ENCODE data around the gene DNAH14. TPM values are rescaled to one million over a fixed set of nuclear protein-coding genes. Genes with fewer than 3 reads are reported as not detected.
"Not testable (repeated sequence)": the region's sequence is repeated elsewhere in the genome, so short reads cannot be mapped to it uniquely, and the experiment has no call there.

DNAH14 gene
- total RNA-seq, 1 donor from 2014 or later, result 21.6 TPM

DNA sequence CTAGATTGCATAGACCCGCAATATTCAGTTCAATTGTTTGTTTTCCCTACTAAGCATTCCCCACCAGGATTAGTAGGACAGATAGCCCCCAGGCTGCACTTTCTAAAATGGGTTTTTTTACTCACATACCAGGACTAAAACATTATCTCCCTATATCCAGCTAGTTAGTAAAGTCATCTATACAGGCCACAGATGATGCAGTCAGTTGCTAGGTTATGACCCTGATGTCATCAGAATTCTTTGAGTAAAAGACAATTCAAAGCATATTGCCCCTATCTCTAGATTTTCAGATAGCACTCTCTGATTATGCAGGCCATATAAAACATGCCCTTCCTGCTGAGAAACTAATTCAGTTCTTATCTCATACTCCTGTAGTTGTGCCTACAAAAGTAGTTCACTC lies 294.8 kb downstream of the DNAH14 start:
- Mint-ChIP-seq H3K4me3 (ENCODE audit: unreplicated experiment) (no peak overlapping the region), H3K4me1 (ENCODE audit: unreplicated experiment) (no peaks in the 10 kb centered on the region), H3K36me3 (ENCODE audit: low read depth, unreplicated experiment) (peaks cover 3% of the 10 kb centered on the region), H3K27ac (ENCODE audit: unreplicated experiment) (no peak overlapping the region), H3K9me3 (ENCODE audit: unreplicated experiment) (no peaks in the 10 kb centered on the region), H3K27me3 (ENCODE audit: unreplicated experiment) (no peaks in the 10 kb centered on the region)
- DNase-seq (ENCODE audit: low spot score), result no peak
- TF ChIP-seq, protein P1, sequence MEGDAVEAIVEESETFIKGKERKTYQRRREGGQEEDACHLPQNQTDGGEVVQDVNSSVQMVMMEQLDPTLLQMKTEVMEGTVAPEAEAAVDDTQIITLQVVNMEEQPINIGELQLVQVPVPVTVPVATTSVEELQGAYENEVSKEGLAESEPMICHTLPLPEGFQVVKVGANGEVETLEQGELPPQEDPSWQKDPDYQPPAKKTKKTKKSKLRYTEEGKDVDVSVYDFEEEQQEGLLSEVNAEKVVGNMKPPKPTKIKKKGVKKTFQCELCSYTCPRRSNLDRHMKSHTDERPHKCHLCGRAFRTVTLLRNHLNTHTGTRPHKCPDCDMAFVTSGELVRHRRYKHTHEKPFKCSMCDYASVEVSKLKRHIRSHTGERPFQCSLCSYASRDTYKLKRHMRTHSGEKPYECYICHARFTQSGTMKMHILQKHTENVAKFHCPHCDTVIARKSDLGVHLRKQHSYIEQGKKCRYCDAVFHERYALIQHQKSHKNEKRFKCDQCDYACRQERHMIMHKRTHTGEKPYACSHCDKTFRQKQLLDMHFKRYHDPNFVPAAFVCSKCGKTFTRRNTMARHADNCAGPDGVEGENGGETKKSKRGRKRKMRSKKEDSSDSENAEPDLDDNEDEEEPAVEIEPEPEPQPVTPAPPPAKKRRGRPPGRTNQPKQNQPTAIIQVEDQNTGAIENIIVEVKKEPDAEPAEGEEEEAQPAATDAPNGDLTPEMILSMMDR (IDR thresholded peaks at IDR 0.05; ENCODE audit: unreplicated experiment), result no peak

DNA sequence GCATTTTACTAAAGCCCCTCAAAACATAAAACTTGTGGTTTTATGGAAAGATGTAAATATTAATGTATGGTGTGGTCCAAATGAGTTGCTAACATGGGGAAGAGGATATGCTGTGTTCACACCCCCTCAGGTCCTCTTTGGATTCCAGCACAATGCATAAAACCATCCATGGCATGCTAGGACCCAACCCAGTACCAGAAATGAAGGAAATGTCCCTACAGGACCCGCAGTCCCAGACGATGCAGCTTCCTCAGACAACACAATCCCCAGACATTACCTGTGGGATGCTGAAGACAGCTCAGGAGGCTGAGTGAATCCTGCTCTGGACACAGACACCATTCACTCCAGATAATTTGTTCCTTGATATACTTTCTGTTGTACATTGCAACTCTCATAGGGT lies 296.2 kb downstream of the DNAH14 start:
- TF ChIP-seq, protein P1 (IDR thresholded peaks at IDR 0.05; ENCODE audit: unreplicated experiment), result no peak
- H3K27me3 Mint-ChIP-seq (ENCODE audit: unreplicated experiment), result no peaks in the 10 kb centered on the region
- no peak overlapping the region for H3K4me3 Mint-ChIP-seq (ENCODE audit: unreplicated experiment)
- no peaks in the 10 kb centered on the region for H3K4me1 Mint-ChIP-seq (ENCODE audit: unreplicated experiment)
- H3K36me3 Mint-ChIP-seq (ENCODE audit: low read depth, unreplicated experiment), result peaks cover 3% of the 10 kb centered on the region
- H3K27ac Mint-ChIP-seq (ENCODE audit: unreplicated experiment), result no peak overlapping the region
- no peak for DNase-seq (ENCODE audit: low spot score)
- no peaks in the 10 kb centered on the region for H3K9me3 Mint-ChIP-seq (ENCODE audit: unreplicated experiment)

DNA sequence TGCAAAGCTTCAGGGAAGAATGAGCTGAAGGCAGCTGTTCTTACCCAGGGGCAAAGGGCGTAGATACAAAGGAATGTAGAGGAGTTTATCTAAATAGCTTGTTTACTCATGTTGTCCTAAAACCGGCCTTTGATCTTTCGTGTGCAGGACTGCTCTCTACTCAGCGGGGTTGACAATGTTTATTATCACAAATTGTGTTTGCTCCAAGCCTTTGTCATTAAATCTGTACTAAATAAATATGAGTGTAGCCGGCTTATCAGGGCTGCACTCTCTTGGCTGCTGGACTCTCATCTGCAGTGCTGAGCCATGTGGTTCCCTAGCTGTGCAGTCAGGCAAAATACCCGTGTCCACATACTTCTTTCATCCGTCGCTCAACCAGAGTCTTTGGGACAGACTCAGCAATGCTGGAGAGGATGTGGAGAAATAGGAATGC lies 299.4 kb downstream of the DNAH14 start:
- H3K9me3 Mint-ChIP-seq (ENCODE audit: unreplicated experiment), result no peaks in the 10 kb centered on the region
- DNase-seq (ENCODE audit: low spot score), result no peak
- no peak overlapping the region for H3K27ac Mint-ChIP-seq (ENCODE audit: unreplicated experiment)
- TF ChIP-seq, protein P1 (IDR thresholded peaks at IDR 0.05; ENCODE audit: unreplicated experiment), result no peak
- H3K4me3 Mint-ChIP-seq (ENCODE audit: unreplicated experiment), result no peak overlapping the region
- no peaks in the 10 kb centered on the region for H3K27me3 Mint-ChIP-seq (ENCODE audit: unreplicated experiment)
- H3K36me3 Mint-ChIP-seq (ENCODE audit: low read depth, unreplicated experiment), result no peaks in the 10 kb centered on the region
- no peaks in the 10 kb centered on the region for H3K4me1 Mint-ChIP-seq (ENCODE audit: unreplicated experiment)

DNA sequence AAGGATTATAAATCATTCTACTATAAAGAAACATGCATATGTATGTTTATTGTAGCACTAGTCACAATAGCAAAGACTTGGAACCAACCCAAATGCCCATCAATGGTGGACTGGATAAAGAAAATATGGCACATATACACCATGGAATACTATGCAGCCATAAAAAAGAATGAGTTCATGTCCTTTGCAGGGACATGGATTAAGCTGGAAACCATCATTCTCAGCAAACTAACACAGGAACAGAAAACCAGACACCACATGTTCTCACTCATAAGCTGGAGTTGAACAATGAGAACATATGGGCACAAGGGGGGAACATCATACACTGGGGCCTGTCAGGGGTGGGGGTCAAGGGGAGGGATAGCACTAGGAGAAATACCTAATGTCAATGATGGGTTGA lies 300.0 kb downstream of the DNAH14 start:
- not testable (repeated sequence) for H3K27me3 Mint-ChIP-seq (ENCODE audit: unreplicated experiment); H3K27ac Mint-ChIP-seq (ENCODE audit: unreplicated experiment); H3K9me3 Mint-ChIP-seq (ENCODE audit: unreplicated experiment); DNase-seq (ENCODE audit: low spot score); H3K4me3 Mint-ChIP-seq (ENCODE audit: unreplicated experiment); H3K4me1 Mint-ChIP-seq (ENCODE audit: unreplicated experiment); H3K36me3 Mint-ChIP-seq (ENCODE audit: low read depth, unreplicated experiment)

DNA sequence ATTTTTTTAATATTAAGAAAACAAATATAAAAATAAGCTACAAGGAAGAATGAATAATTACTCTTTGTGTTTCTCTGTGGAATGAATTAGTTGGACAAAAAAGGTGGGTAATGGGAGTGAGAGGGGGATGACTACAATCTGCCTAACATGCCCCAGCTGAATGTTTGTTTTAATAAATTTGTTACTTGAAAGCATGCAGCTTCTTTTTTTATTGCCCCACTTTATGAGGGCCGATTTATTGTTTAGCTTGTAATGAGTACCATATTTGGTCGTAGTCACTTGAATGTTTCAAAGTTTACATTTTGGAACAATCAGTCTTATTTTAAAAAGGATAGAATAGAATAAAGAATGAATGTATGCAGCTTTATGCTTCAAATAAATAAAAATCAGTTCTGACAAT lies 301.0 kb downstream of the DNAH14 start:
- Mint-ChIP-seq H3K27me3 (ENCODE audit: unreplicated experiment) (no peaks in the 10 kb centered on the region), H3K27ac (ENCODE audit: unreplicated experiment) (no peak overlapping the region), H3K36me3 (ENCODE audit: low read depth, unreplicated experiment) (peaks cover 3% of the 10 kb centered on the region), H3K9me3 (ENCODE audit: unreplicated experiment) (no peaks in the 10 kb centered on the region), H3K4me1 (ENCODE audit: unreplicated experiment) (no peaks in the 10 kb centered on the region), H3K4me3 (ENCODE audit: unreplicated experiment) (no peak overlapping the region)
- DNase-seq (ENCODE audit: low spot score), result no peak
- TF ChIP-seq, protein P1 (IDR thresholded peaks at IDR 0.05; ENCODE audit: unreplicated experiment), result no peak

DNA sequence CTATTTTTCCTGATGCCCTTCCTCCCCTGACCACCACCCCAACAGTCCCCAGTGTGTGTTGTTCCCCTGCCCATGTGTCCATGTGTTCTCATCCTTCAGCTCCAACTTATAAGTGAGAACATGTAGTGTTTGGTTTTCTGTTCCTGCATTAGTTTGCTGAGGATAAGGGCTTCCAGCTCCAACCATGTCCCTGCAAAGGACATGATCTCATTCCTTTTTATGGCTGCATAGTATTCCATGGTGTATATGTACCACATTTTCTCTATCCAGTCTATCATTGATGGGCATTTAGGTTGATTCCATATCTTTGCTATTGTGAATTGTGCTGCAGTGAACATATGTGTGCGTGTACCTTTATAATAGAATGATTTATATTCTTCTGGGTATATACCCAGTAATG lies 303.5 kb downstream of the DNAH14 start:
- not testable (repeated sequence) for DNase-seq (ENCODE audit: low spot score); H3K9me3 Mint-ChIP-seq (ENCODE audit: unreplicated experiment)

More for the DNA sequence above, 303.5 kb downstream of the DNAH14 start:
- H3K27ac Mint-ChIP-seq (ENCODE audit: unreplicated experiment); H3K36me3 Mint-ChIP-seq (ENCODE audit: low read depth, unreplicated experiment); H3K4me1 Mint-ChIP-seq (ENCODE audit: unreplicated experiment); H3K27me3 Mint-ChIP-seq (ENCODE audit: unreplicated experiment); H3K4me3 Mint-ChIP-seq (ENCODE audit: unreplicated experiment): not testable (repeated sequence)
